CD4-positive, alpha-beta T cell (primary cell): Measurements from ENCODE around the gene CASR. TPM values are rescaled to one million over a fixed set of nuclear protein-coding genes. Genes with fewer than 3 reads are reported as not detected.

Source experiments
- ATAC-seq: fragments of 200-7000 bp; cut with Tn5 transposase; one replicate; pipeline ENCODE4 v1.10.0; 2022; ENCODE audit warnings: mild to moderate bottlenecking; ENCODE audit not compliant: poor library complexity
- CTCF ChIA-PET: fragments of 350-600 bp; sonication (Branson Sonifier 250); formaldehyde crosslinking; loops from one replicate; lab custom pipeline; 2021; ENCODE audit warnings: antibody characterized with exemption, inconsistent platforms; lab: Charles Lee
- POLR2A ChIA-PET: fragments of 350-600 bp; sonication (Branson Sonifier 250); formaldehyde crosslinking; loops from one replicate; lab custom pipeline; 2021; ENCODE audit warnings: antibody characterized with exemption, inconsistent platforms; lab: Charles Lee
- DNase-seq, 14 experiments: peaks; one replicate each; pipeline ENCODE4 v3.0.0-alpha.2; 2013 to 2020; ENCODE audit warnings: mixed read lengths in 2 of 14
- H3K27ac ChIP-seq, 2 donors: one replicate each; pipeline versions ENCODE4 v1.5.1 to v1.7.0; 2013; ENCODE audit warnings: low read length in 2 of 2, low read depth in 1 of 2, mild to moderate bottlenecking in 1 of 2
- H3K27me3 ChIP-seq, 2 experiments: 1 replicate in 1 of 2; 2 replicates in 1 of 2; pipeline versions ENCODE4 v1.6.1 to v1.7.0; 2013; ENCODE audit warnings: low read length in 2 of 2, control low read depth in 1 of 2, mild to moderate bottlenecking in 1 of 2, moderate library complexity in 1 of 2; ENCODE audit not compliant: insufficient read depth in 2 of 2, control insufficient read depth in 1 of 2
- H3K36me3 ChIP-seq: one replicate; pipeline ENCODE4 v1.6.1; 2013; ENCODE audit warnings: low read length, control low read depth; ENCODE audit not compliant: insufficient read depth
- H3K4me1 ChIP-seq: one replicate; pipeline ENCODE4 v1.6.1; 2013; ENCODE audit warnings: low read length, control low read depth; ENCODE audit not compliant: insufficient read depth
- H3K4me3 ChIP-seq: one replicate; pipeline ENCODE4 v1.5.1; 2013; ENCODE audit warnings: mild to moderate bottlenecking, low read length, moderate library complexity
- H3K9me3 ChIP-seq, 2 experiments: 1 replicate in 1 of 2; 2 replicates in 1 of 2; pipeline versions ENCODE4 v1.6.1 to v1.7.0; 2013; ENCODE audit warnings: low read length in 2 of 2, mild to moderate bottlenecking in 2 of 2, control low read depth in 1 of 2, moderate library complexity in 1 of 2; ENCODE audit not compliant: control insufficient read depth in 1 of 2, insufficient read depth in 1 of 2
- H3K27ac Mint-ChIP-seq: one replicate; pipeline ENCODE4 v1.8.0; 2020; ENCODE audit warnings: mixed read lengths
- H3K27me3 Mint-ChIP-seq: one replicate; pipeline ENCODE4 v1.8.0; 2021; ENCODE audit warnings: mixed read lengths
- H3K36me3 Mint-ChIP-seq: one replicate; pipeline ENCODE4 v1.8.0; 2021; ENCODE audit warnings: low read depth, mixed read lengths
- H3K4me1 Mint-ChIP-seq: one replicate; pipeline ENCODE4 v1.8.0; 2021; ENCODE audit warnings: low read depth, mixed read lengths
- H3K4me3 Mint-ChIP-seq: one replicate; pipeline ENCODE4 v1.8.0; 2020; ENCODE audit warnings: mild to moderate bottlenecking, mixed read lengths
- H3K9me3 Mint-ChIP-seq: one replicate; pipeline ENCODE4 v1.8.0; 2020; ENCODE audit warnings: mixed read lengths
- intact Hi-C, 2 experiments: fragments of 100-400 bp; cut with DNase I in 1 of 2; cut with micrococcal nuclease in 1 of 2; formaldehyde crosslinking; loops; one replicate each; pipeline versions ENCODE4 v1.15.1 to v1.9.0; 2023 to 2025; cut with DNase I, micrococcal nuclease
- total RNA-seq, 174 experiments: library from RNA in 2 of 174; stranded (reverse) in 2 of 174; gene quantifications; one replicate each; pipeline ENCODE4 v1.2.3 and lab custom pipeline; 2021 to 2026
- TF ChIP-seq, protein P1 (sequence below): fragments of 200-600 bp; IDR thresholded peaks from one replicate; pipeline ENCODE4 v1.8.0; 2022; ENCODE audit warnings: antibody characterized with exemption, mild to moderate bottlenecking

Gene CASR
- total RNA-seq, 2 experiments from 2014 or later, result 0.03 TPM

DNA sequence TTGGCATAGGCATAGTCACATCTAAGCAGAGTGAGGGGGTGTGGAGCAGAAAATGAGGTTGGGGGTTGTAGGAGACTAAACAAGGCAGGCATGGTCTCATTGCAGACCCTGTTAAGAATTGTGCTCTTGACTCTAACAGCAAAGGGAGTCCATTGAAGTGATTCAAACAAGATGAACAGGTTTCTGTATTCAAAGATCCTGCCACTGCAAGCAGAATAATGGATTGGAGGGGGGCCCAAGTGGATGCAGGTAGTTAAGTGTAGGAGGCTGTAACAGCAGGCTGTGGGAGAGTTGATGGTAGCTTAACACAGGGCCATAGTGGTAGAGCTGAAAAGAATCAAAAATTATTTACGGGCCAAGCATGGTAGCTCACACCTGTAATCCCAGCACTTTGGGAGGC lies 34.4 kb downstream of the CASR start:
- H3K36me3 Mint-ChIP-seq, result no peaks in the 10 kb centered on the region
- no peaks in the 10 kb centered on the region for H3K4me1 Mint-ChIP-seq
- ATAC-seq (no peak), DNase-seq (no peak)
- no peaks in the 10 kb centered on the region for H3K36me3 ChIP-seq
- no peak overlapping the region for H3K4me3 Mint-ChIP-seq
- ChIA-PET POLR2A (no interaction called here), CTCF (interaction anchor here (0.7 kb wide), 1 partner anchor 687 kb away, joined by 4 read pairs; no protein-coding TSS in a partner anchor)
- TF ChIP-seq, protein P1, sequence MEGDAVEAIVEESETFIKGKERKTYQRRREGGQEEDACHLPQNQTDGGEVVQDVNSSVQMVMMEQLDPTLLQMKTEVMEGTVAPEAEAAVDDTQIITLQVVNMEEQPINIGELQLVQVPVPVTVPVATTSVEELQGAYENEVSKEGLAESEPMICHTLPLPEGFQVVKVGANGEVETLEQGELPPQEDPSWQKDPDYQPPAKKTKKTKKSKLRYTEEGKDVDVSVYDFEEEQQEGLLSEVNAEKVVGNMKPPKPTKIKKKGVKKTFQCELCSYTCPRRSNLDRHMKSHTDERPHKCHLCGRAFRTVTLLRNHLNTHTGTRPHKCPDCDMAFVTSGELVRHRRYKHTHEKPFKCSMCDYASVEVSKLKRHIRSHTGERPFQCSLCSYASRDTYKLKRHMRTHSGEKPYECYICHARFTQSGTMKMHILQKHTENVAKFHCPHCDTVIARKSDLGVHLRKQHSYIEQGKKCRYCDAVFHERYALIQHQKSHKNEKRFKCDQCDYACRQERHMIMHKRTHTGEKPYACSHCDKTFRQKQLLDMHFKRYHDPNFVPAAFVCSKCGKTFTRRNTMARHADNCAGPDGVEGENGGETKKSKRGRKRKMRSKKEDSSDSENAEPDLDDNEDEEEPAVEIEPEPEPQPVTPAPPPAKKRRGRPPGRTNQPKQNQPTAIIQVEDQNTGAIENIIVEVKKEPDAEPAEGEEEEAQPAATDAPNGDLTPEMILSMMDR, result no peak
- H3K4me3 ChIP-seq, result no peak overlapping the region
- H3K9me3 ChIP-seq, result no peaks in the 10 kb centered on the region
- intact Hi-C loops, result no loop called here
- peaks cover 0 to 2% of the 10 kb centered on the region in 2 experiments for H3K27me3 ChIP-seq
- peaks cover 26% of the 10 kb centered on the region for H3K27me3 Mint-ChIP-seq
- H3K27ac ChIP-seq, result no peak overlapping the region
- no peaks in the 10 kb centered on the region for H3K9me3 Mint-ChIP-seq
- no peak overlapping the region for H3K27ac Mint-ChIP-seq
- H3K4me1 ChIP-seq, result no peaks in the 10 kb centered on the region

- no peaks in the 10 kb centered on the region for H3K9me3 Mint-ChIP-seq
- TF ChIP-seq, protein P1, result no peak
- H3K36me3 ChIP-seq, result no peaks in the 10 kb centered on the region
- no peak for DNase-seq
- no peak overlapping the region for H3K4me3 ChIP-seq
- H3K4me1 ChIP-seq, result no peaks in the 10 kb centered on the region
- ChIA-PET POLR2A (no interaction called here), CTCF (no interaction called here)
- intact Hi-C loops, result no loop called here
- H3K9me3 ChIP-seq, result no peaks in the 10 kb centered on the region
- H3K27me3 ChIP-seq, result no peaks in the 10 kb centered on the region
- no peaks in the 10 kb centered on the region for H3K4me1 Mint-ChIP-seq
- H3K27ac ChIP-seq, result no peak overlapping the region
- no peak overlapping the region for H3K27ac Mint-ChIP-seq
- H3K36me3 Mint-ChIP-seq, result no peaks in the 10 kb centered on the region
- H3K4me3 Mint-ChIP-seq, result no peak overlapping the region
- ATAC-seq, result no peak
- peaks cover 22% of the 10 kb centered on the region for H3K27me3 Mint-ChIP-seq
Observed at GRCh38 chr3:122219242-122219872, 35.9 kb downstream of the CASR start.

DNA sequence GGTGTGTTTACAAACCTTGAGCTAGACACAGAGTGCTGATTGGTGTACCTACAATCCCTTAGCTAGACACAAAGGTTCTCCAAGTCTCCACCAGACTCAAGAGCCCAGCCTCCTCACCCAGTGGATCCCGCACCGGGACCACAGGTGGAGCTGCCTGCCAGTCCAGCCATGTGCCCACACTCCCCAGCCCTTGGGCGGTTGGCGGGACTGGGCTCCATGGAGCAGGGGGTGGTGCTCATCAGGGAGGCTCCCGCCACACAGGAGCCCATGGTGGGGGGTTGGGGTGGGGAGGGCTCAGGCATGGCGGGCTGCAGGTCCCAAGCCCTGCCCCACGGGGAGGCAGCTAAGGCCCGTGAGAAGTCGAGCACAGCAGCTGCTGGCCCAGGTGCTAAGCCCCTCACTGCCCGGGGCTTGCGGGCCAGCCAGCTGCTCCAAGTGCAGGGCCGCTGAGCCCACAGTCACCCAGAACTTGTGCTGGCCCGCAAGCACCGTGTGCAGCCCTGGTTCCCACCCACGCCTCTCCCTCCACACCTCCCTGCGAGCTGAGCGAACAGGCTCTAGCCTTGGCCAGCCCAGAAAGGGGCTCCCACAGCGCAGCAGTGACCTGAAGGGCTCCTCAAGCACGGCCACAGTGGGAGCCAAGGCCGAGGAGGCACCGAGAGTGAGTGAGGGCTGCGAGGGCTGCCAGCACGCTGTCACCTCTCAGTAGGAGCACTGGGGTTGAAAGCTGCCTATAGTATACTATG lies 43.7 kb downstream of the CASR start:
- DNase-seq, result no peak
- peaks cover 2% of the 10 kb centered on the region for H3K4me1 Mint-ChIP-seq
- ChIA-PET POLR2A (no interaction called here), CTCF (no interaction called here)
- TF ChIP-seq, protein P1, result no peak
- Histone ChIP-seq H3K4me1 (peaks cover 1% of the 10 kb centered on the region), H3K9me3 (peaks cover 0 to 8% of the 10 kb centered on the region in 2 experiments), H3K4me3 (no peak overlapping the region), H3K36me3 (no peaks in the 10 kb centered on the region), H3K27ac (no peak overlapping the region), H3K27me3 (no peaks in the 10 kb centered on the region)
- no peaks in the 10 kb centered on the region for H3K27me3 Mint-ChIP-seq
- no peak overlapping the region for H3K4me3 Mint-ChIP-seq
- ATAC-seq, result no peak
- intact Hi-C loops, result no loop called here
- H3K9me3 Mint-ChIP-seq, result no peaks in the 10 kb centered on the region
- no peaks in the 10 kb centered on the region for H3K36me3 Mint-ChIP-seq
- no peak overlapping the region for H3K27ac Mint-ChIP-seq
